SK-N-DZ (cell line): ENCODE data around the gene FBL.
"Not testable (repeated sequence)": the region's sequence is repeated elsewhere in the genome, so short reads cannot be mapped to it uniquely, and the experiment has no call there.

ENCODE experiments used
- DNase-seq: peaks from one replicate; pipeline ENCODE4 v3.0.0-alpha.2; 2015; ENCODE audit warnings: low spot score

Gene FBL

DNA sequence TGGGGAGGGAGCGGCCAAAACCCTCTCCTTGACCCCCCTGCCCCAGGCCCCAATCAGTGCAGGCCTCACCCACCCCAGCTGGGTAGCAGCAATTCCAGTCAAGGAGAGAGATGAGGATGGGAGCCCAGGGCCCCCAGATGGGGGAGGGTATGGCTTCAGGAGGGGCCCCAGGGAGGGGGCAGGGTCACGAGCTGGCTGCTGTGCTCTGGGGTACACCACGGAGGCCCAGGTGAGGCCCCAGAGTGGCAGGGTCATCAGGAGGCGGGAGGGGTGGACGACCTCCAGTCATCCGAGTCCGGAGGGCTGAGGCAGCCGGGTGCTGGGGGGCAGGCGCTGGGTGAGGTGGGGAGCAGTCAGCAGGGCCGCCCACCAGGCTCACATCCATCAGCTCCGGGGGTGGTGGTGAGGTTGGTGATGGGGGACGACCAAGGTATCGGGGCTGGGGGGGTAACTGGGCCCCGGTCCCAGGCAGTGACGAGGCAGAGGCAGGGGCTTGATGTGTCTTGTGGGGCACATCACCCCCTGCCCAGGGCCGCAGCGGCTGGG lies 20.6 kb downstream of the FBL start:
- DNase-seq: no peak

DNA sequence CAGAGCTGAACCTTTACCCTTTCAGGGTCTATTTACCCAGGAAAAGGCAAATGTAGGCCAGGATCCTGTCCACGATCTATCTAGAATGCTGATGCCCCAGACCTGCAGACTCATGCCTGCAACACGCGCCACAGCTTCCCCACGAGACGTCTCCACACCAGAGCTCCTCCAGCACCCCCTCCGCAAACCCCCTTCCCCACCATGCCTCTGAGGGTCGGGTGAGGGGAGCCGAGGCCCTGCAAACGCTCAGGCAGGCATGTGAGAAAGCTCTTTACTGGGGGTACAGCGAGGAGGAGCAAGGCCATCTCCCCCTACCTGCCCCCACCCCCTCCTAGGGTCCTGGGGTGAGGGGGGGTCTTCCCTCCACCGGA lies 21.1 kb downstream of the FBL start:
- no peak for DNase-seq

DNA sequence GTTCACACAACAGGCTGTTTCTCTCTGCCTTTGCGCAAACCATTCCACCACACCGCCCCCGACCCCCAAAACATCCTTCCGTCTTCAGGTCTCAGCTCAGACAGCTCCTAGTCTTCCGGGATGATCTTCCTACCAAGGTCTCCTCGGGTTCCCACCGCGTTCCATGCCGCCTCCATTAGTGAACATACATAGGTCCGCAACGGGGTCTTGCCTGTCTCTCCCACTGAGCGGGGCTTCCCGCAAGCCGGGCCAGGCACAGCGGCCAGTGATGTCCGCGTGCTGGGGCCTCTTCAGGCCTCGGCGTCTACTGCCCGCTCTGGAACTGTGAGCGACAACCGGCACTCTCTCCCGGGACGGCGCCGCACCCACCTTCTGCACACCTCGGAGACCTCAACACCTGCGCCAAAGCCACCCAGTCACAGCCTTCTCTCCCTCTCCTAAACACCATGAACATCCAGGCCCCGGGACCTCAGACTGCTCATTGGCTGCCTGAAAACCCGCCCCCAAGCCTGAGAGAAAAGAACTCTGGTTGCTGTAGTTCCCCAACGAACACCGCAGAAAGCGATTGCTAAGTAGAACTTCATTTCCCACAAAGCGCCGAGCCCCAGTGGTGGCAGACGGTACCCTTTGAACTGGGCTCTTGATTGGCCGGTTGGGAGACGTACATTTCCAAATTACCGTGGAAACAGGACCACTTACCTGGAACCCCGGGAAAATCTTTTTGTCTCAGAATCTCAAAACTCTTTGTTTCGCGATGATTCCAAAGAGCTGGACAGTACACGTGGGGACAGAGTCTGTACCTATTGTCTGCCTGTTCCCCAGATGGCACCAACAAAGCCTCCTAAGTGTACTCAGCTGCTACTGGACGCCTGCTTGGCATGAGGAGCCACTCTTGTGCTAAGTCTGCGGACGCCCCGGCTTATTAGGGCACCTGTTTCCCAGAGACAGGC lies 21.8 kb downstream of the FBL start:
- DNase-seq: peak; percentile 92

DNA sequence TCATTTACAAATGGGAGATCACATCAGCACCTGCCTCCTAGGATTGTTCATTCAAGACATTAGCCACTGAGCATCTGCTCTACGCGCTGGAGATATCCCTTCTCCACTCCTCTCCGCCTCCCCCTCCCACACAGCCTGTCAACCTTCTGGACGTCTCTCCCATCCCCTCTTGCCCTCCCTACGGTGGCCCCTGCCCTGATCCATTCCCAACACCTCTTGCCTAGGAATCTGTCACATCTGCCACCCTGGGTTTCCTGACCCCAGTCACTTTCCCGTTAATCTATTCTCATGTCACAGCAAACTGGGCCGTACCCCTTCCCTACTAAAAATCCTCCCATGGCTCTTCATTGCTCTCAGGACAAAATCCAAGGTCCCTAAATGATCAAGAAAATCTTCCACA lies 22.5 kb downstream of the FBL start:
- peak; percentile 22 for DNase-seq

DNA sequence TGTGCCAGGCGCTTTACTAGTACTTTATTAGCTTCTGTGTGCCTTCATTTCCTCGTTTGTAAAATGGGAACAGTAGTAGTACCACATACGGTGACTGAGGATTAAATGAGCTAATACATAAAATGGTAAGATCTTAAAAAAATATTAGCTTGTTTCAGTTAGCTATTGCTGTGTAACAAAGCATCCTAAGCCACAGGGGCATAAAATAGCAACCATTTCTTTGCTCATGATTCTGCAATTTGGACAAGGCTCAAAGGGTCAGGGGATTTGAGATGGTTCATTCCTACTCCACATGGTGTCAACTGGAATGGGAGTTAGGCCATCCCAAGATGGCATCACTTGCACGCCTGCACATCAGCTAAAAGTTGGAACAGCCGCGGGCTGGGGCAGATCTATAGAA lies 25.5 kb downstream of the FBL start:
- no peak for DNase-seq

DNA sequence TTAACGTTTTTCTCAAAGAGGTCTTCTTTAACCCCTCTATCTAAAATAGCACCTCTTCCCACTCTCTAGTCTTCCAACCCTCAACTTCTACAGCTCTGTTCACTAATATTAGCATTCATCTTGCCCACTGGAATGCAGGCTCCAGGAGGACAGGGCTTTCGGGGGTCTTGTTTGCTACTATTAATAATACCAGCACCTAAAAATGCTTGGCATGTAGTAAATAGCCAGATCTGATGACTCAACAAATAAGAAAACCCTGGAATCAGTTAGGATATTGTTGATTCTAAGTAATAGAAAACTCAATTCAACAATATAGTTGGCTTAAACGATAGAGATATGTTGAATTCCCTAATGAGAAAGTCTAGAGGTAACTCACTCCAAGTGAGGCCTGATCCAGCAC lies 26.4 kb downstream of the FBL start:
- DNase-seq: no peak

DNA sequence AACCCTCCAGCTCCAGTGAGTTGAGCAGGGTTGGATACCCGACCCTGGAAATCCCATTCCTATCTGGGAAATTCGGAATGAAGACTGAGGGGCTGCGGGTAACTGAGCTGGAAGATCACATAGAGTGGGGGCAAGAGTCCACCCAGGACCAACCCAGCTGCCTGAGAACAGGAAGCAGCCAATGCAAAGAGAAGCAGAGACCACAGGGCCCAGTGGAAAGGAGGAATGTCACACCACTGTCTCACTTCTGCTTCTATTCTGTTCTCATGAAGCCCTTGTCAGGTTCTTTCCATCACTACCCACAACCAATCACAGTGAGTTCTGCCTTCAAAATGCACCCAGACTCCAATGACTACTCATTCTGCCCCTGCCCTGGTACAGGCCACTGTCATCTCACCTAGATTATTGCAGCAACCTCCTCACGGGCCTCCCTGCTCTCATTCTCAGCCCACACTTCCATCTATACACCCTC lies 27.5 kb downstream of the FBL start:
- DNase-seq: no peak

DNA sequence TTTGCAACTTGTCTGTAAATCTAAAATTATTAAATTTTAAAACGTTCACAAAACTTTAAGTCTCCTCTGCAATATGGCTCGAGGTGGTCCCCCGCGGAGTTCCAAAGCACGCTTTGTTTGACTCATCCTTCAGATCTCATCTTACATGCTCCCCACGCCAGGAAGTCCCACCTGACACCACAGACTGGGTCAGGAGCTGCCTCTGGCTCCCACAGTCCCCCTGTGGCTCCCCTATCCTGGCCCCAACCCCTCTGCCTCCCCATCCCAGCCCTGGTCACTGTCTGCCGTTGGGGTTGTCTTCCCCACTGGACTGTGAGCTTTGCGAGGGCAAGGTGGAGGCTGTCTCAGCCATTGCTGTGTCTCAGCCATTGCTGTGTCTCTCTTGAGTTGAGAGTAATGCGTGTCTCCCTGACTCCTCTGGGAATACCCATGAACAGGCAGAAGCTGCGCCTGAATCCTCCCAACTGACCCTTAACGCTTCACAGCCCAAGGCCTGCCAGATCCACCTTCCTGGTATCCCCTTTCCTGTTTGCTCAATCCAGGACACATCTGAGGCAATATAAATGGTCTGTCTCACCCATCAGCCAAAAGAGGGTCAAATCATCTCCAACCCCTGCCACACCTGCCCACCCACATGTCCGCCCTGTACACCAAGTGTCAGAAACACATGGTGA lies 28.2 kb downstream of the FBL start:
- DNase-seq: no peak

DNA sequence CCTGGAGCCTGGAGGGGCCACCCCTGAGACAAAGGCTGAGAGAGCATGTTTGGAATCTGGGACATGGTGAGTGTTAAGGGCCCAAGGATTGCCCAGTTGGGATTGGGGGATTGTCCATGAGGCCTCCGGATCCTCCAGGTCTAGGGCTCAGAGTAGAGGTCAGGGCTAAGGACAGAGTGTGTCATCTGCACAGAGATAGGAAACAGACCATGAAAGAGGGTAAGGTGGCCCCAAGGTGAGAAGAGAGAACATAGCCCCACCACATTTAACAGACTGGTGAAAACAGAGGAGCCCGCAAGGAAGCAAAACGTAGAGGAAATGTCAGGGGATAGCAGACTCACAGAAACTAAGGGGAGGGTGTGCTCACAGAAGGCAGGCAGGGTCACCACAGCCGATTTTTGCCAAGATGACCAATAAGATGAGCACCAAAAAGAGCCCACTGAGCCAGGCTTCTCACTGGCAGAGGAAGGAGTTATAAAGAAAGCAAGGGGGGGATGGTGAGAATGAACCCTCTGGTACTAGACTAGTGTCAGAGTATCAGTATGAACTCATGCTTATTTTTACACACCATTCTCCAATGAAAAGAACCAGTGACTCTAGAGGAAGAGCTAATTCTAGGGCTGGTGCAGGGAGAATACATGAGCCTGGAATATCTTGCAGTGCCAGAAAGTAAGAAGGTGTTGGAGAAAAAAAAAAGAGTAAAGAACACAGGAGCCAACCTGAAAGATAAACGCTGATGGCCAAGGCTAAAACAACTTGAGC lies 29.7 kb downstream of the FBL start:
- no peak for DNase-seq

DNA sequence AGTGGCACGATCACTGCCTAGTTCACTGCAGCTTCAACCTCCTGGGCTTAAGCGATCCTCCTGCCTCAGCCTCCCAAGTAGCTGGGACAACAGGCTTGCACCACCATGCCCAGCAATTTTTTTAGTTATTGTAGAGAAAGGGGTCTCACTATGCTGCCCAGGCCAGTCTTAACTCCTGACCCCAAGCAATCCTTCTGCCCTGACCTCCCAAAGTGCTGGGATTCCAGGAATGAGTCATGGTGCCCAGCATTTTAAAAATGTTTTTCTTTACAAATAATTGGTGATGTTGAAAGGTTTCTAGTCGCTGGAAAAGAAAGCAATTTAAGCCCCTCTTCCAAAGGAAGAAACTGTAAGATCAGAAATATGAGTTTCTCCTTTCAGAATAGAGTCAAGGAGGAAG lies 31.6 kb downstream of the FBL start:
- no peak for DNase-seq

DNA sequence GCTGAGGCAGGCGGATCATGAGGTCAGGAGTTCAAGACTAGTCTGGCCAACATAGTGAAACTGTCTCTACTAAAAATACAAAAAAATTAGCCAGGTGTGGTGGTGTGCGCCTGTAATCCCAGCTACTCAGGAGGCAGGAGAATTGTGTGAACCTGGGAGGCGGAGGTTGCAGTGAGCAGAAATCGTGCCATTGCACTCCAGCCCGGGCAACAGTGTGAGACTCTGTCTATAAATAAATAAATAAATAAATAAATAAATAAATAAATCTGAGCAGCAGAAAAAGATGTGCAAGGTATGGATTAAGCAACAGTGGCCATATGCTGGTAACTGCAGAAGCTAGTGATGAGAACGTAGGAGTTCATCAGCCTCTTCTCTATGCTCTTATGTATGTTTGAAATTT lies 32.1 kb downstream of the FBL start:
- not testable (repeated sequence) for DNase-seq

DNA sequence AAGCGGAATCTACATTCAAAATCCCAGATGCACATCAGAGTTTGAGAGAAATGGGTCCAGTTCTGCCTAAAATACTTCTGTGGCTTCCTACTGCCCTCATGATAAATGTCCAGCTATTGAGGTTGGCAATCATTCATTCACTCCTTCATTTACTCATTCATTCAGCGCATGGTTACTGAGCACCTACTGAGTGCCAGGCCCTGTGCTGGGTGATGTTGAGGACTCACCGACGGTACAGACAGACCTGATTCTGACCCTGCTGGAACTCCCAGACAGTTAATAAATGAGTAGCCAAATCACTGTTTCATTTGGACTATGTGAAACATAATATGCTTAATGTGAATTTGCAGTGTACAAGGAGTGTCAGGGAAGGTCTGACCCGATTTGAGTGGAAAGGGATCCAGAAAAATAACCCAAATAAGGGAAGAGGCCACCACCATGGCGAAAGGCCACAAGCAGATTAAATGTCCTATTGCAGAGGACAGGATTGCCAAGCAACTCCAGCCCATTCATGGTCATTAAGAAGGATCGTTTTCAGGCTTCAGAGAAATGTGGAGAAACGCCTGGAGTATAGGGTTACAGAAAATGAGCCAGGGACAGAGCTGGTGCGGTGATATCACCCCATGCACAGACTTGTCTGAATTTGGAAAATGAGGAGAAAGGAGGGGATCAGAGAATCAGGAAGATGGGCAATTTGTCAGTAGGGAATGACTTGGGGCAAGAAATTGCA lies 32.8 kb downstream of the FBL start:
- DNase-seq: no peak

DNA sequence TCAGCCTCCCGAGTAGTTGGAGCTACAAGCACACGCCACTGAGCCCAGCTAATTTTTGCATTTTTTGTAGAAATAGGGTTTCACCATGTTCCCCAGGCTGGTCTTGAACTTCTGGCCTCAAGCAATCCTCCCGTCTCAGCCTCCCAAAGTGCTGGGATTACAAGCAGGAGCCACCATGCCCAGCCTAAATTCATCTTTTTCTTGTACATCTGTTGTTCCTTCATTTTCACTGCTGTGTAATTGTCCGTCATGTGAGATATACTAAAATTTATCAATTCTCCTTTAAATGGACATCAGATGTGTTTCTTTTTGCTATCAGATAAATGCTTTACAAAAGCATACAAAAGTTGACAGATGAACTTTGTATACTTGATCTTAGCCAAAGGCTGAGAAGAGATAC lies 35.1 kb downstream of the FBL start:
- no peak for DNase-seq

DNA sequence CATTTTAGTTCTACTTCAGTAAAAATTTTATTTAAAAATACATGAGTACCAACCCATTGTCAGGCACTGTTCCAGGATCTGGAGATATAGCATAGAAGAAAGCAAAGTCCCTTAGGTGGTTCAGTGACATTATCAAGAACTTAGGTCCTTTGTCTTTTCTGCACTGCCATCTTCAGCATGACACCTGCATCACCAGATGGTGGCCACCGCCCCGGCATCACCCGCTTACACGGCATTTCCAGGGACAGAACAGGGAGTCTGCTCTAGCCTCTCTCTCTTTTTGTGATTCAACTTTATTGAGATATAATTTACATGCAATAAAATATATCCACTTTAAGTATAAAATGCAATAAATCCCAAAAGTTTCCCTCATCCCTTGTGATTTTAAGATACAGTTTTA lies 35.8 kb downstream of the FBL start:
- DNase-seq: no peak

DNA sequence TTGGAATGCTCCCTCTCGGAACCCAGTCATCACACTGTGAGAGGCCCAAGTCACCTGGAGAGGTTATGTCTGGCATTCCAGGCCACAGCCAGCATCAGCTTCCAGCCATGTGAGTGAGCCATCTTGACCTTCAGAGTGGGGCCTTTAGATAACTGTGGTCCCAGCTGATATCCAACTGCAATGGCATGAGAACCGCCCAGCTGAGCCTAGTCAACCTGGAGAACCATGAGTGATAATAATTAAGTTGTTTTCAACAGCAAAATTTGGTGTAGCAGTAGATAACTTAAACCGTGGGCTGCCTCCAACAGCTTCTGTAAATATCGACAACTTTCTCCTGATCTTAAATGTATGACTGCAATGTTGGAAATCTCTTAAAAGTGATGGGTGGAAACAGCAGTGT lies 36.8 kb downstream of the FBL start:
- DNase-seq: no peak

DNA sequence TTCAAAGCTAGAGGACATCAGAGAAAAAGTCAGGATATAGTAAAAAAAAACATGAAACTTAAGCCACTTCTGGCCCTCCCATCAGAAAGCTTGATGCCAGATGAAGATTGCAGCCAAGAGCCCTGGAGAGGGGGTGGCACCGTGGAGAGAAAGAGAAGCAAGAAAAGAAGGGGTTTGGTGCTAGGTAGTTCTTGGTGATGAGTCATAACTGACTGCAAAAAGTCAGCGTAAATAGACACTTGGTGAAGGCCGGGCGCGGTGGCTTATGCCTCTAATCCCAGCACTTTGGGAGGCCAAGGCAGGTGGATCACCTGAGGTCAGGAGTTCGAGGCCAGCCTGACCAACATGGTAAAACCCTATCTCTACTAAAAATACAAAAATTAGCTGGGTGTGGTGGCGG lies 37.5 kb downstream of the FBL start:
- DNase-seq: not testable (repeated sequence)

DNA sequence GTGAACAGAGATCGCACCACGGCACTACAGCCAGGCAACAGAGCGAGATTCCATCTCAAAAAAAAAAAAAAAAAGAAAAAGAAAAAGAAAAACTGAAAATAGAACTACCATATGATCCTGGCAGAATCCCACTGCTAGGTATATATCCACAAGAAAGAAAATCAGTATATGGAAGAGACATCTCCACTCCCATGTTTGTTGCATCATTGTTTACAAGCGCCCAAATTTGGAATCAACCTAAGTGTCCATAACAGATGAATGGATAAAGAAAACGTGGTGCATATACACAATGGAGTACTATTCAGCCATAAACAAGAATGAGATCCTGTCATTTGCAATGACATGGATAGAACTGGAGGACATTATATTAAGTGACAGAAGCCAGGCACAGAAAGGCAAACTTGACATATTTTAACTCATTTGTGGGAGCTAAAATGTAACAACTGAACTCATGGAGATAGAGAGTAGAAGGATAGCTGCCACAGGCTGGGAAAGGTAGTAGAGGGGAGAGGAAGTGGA lies 38.3 kb downstream of the FBL start:
- DNase-seq: no peak

DNA sequence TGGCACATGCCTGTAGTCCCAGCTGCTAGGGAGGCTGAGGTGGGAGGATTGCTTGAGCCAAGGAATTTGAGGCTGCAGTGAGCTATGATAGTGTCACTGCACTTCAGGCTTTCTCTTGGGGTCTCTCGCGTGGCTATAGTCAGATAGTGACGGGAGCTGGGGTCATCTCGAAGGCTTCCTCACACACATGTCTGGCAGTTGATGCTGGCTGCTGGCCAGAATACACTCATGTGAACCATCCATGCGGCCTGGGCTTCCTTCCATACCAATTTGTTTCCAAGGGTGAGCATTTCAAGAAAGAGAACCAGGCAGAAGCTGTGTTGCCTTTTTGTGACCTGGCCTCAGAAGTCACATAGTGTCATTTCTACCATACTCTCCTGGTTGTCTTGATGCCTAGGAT lies 41.1 kb downstream of the FBL start:
- DNase-seq: no peak

DNA sequence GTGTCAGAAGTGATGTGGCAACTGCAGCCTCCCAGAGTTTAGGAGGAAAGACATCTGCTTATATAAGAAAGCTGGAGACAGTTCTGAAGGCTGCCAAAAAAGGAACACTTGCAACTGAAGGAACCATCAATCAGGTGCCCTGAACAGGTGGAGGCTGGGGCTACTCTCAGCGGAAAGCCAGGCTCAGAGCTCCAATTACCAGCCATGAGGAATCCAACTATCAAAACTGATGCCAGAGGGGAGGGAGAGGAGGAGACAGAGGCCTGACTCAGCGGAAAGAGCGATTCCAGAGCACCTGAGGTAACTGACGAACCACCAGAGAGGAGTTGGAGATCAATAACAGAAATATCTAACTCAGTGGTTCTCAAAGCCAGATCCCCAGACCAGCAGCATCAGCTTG lies 43.2 kb downstream of the FBL start:
- no peak for DNase-seq

DNA sequence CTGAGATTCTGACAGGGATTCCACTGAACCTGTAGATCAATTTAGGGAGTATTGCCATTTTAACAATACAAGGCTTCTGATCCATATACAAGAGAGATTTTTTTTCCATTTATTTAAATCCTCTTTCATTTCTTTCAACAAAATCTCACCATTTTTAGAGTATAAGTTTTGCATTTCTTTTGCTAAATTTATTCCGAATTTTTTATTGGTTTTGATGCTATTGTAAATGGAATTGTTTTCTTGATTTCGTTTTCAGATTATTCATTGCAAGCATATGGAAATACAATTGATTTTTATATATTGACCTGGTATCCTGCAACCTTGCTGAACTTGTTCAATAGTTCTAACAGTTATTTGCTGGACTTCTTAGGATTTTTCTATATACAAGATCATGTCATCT lies 49.1 kb downstream of the FBL start:
- DNase-seq: no peak

DNA sequence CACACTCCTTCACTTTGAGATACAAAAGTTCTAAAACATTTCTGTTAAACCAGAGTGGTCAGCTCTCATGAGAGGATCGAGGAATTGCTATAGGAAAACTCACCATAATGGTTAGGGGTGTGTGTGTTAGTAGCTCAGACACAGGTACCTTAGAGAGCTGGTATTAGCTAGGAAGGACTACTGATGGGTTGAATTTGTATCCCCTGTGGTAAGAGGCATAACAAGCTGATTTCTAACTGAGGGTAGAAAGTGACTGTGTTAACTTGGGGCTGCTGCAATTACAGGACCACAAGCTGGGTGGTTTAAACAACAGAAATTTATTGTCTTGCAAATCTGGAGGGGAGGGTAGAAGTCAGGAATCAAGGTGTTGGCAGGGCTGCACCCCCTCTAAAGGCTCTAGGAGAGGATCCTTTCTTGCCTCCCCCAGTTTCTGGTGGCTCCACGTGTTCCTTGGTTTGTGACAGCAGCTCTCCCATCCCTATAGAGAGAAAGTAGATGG lies 50.1 kb downstream of the FBL start:
- no peak for DNase-seq
